Muscle of arm (tissue), 12 donors: ENCODE results near the gene PCTP. TPM values are rescaled to one million over a fixed set of nuclear protein-coding genes. Genes with fewer than 3 reads are reported as not detected.

Experiments
- DNase-seq: peaks from one replicate; pipeline ENCODE4 v3.0.0-alpha.2; 2013
- polyA plus RNA-seq, 12 donors: library from polyadenylated mRNA; unstranded; fragments of 120-200 nt; gene quantifications; one replicate each; pipeline ENCODE4 v1.2.1, GENCODE V29; 2013; ENCODE audit not compliant: insufficient read length in 12 of 12

The PCTP gene
- polyA plus RNA-seq, 12 donors: 9.2 to 14.5 (median 12.5) TPM; not detected in 1

GRCh38 chr17:55785181-55785580 is 34.3 kb downstream of the PCTP start:
- no peak for DNase-seq

- no peak for DNase-seq
Measured at GRCh38 chr17:55793272-55793671, 42.4 kb downstream of the PCTP start.

GRCh38 chr17:55794725-55795482 is 44.1 kb downstream of the PCTP start:
- DNase-seq: no peak

GRCh38 chr17:55806745-55807495 is 56.1 kb downstream of the PCTP start:
- no peak for DNase-seq

- no peak for DNase-seq
Measured at GRCh38 chr17:55811536-55811935, 60.7 kb downstream of the PCTP start.

- no peak for DNase-seq
Measured at GRCh38 chr17:55812323-55812722, 61.5 kb downstream of the PCTP start.

- no peak for DNase-seq
Measured at GRCh38 chr17:55813944-55814343, 63.1 kb downstream of the PCTP start.

- DNase-seq: no peak
Measured at GRCh38 chr17:55814377-55814776, 63.5 kb downstream of the PCTP start.

GRCh38 chr17:55816532-55817396 is 65.9 kb downstream of the PCTP start:
- peak; percentile 25 for DNase-seq

- no peak for DNase-seq
Measured at GRCh38 chr17:55817397-55817709, 66.5 kb downstream of the PCTP start.

GRCh38 chr17:55818026-55818425 is 67.2 kb downstream of the PCTP start:
- no peak for DNase-seq

- DNase-seq: no peak
Measured at GRCh38 chr17:55818451-55819375, 67.9 kb downstream of the PCTP start.

GRCh38 chr17:55820675-55821074 is 69.8 kb downstream of the PCTP start:
- DNase-seq: no peak

- DNase-seq: peak; percentile 12
Measured at GRCh38 chr17:55822028-55822427, 71.2 kb downstream of the PCTP start.

- no peak for DNase-seq
Measured at GRCh38 chr17:55825213-55825612, 74.4 kb downstream of the PCTP start.

Other genes with a start within 250 kb of the PCTP start
- under 1 TPM in 3 of 12 donors, not detected in 9; 0.15 to 0.18 (median 0.16) TPM for gene SMIM36, start 239.6 kb upstream of the PCTP start, polyA plus RNA-seq
- 10 to 100 TPM in 2 of 12 donors, 1 to 10 TPM in 9, not detected in 1; 5.0 to 16.6 (median 7.7) TPM for gene TMEM100, start 28.2 kb upstream of the PCTP start, polyA plus RNA-seq